ENCODE measurements around the gene SPATA20. TPM values are rescaled to one million over a fixed set of nuclear protein-coding genes. Genes with fewer than 3 reads are reported as not detected.

The SPATA20 gene
- total and polyA plus RNA-seq, 2 donors (not counting 3 experiments of a cell fraction or from before 2014, with no cell fraction given) = 42.3 to 51.5 TPM

- POLR2A ChIA-PET = no interaction called here
Observed at GRCh38 chr17:50570032-50570431, 23.1 kb downstream of the SPATA20 start.

More at GRCh38 chr17:50570032-50570431, 23.1 kb downstream of the SPATA20 start:
- Histone ChIP-seq H3K4me3 (replicated peaks in 1 of 3; ENCODE audit: insufficient read depth in 1 of 3, low read depth in 1 of 3, low read length in 3 of 3) (no peak overlapping the region), H3K9me1 (replicated peaks; ENCODE audit: control insufficient read depth, extremely low read depth, insufficient read depth, low read length) (no peaks in the 10 kb centered on the region), H3K27me3 (ENCODE audit: control insufficient read depth in 2 of 2, insufficient read depth in 2 of 2, low read length in 2 of 2) (peaks cover 11 to 13% of the 10 kb centered on the region in 2 experiments), H4K20me1 (replicated peaks; ENCODE audit: control insufficient read depth, extremely low read depth, insufficient read depth, low read length) (no peaks in the 10 kb centered on the region), H3K36me3 (ENCODE audit: control insufficient read depth in 2 of 2, extremely low read depth in 1 of 2, insufficient read depth in 2 of 2, low read length in 2 of 2) (no peaks in the 10 kb centered on the region), H3K9me3 (replicated peaks; ENCODE audit: control insufficient read depth, insufficient read depth, low read length) (no peaks in the 10 kb centered on the region), H3K79me2 (ENCODE audit: control insufficient read depth, insufficient read depth, low read length) (no peaks in the 10 kb centered on the region), H2AFZ (ENCODE audit: low read depth, low read length) (no peak overlapping the region), H3K27ac (ENCODE audit: insufficient read depth, low read depth, low read length) (no peak overlapping the region), H3K9ac (replicated peaks; ENCODE audit: extremely low read depth, insufficient read depth, low read length) (no peak overlapping the region), H3K4me2 (ENCODE audit: insufficient read depth, low read length) (no peak overlapping the region), H3K4me1 (ENCODE audit: control insufficient read depth, extremely low read depth, insufficient read depth, low read length) (no peaks in the 10 kb centered on the region)
- dilution Hi-C loops (cut with MboI; ENCODE audit: extremely low pct_ligation_motif_present, low sequenced_read_pairs) = no loop called here
- intact Hi-C loops (cut with micrococcal nuclease) = no loop called here
- FAIRE-seq (no peak), DNase-seq (ENCODE audit: low read depth, low spot score) (no peak)
- CTCF ChIA-PET = interaction anchor here (1.4 to 2.2 kb wide), 2 partner anchors 19 to 57 kb away, joined by 3 to 10 read pairs; no protein-coding TSS in a partner anchor
- BruUV-seq (replicated peaks) = no TSS peak
- no peak for TF ChIP-seq CTCF (IDR thresholded peaks at IDR 0.05; ENCODE audit: extremely low read depth in 1 of 2, insufficient read depth in 1 of 2, low read depth in 1 of 2, low read length in 2 of 2)
- no peak for TF ChIP-seq MYC (IDR thresholded peaks at IDR 0.05; ENCODE audit: low read depth, low read length)
- TF ChIP-seq FOS (IDR thresholded peaks at IDR 0.05; ENCODE audit: borderline replicate concordance, insufficient read depth, low read length) = no peak
- no peak for TF ChIP-seq POLR2AphosphoS5 (IDR thresholded peaks at IDR 0.05; ENCODE audit: insufficient read depth, low read depth, low read length)
- no peak for TF ChIP-seq POLR2A (IDR thresholded peaks at IDR 0.05; ENCODE audit: low read depth, low read length)
- no peak for TF ChIP-seq MAX (IDR thresholded peaks at IDR 0.05; ENCODE audit: insufficient read depth, insufficient read length)
- TF ChIP-seq JUN (IDR thresholded peaks at IDR 0.05; ENCODE audit: borderline replicate concordance, insufficient read depth, insufficient read length, low read depth) = no peak

Measured in endothelial cell of umbilical vein (primary cell).